Islet of Langerhans (tissue), 1 donor: ENCODE data around the gene YBX2.

Experiments
- FAIRE-seq: peaks from one replicate; lab custom pipeline; 2011; peaks lifted over from hg19 to GRCh38; lab: Jason Lieb, UNC

YBX2 gene

DNA sequence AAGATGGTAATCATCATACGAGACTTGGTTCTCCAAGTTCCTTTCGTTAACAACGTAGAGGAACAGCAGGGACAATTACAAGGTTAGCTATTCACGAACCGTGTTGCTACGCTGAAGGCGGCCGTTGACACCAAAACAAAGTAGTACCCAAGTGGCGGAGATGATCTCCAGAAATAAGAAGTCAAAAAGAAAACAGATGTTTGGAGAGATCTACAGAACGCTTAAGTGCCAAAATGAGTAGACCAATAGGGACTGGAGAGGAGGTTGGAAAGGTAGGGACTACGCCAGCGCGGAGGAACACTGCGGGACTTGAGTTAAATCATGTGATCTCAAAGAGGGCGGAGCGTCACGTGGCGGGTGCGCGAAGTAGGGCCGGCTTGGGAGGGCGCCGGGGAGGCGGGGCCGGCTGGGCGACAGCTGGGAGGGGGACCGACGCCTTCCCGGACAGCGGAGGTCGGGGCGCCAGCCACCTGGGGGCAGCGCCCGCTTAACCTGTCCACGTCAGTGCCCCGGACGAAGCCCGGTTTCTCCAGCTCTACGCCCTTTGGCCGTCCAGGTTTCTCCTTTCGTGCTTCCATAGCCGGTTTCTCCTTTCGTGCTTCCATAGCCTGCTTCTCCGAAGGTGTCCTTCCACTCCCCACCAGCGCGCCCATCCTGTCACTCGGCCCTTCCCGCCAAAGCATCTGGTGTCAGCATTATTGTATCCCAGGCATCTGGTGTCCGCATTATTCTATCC is 51.6 kb downstream of the YBX2 start:
- FAIRE-seq, result peak; percentile 98

DNA sequence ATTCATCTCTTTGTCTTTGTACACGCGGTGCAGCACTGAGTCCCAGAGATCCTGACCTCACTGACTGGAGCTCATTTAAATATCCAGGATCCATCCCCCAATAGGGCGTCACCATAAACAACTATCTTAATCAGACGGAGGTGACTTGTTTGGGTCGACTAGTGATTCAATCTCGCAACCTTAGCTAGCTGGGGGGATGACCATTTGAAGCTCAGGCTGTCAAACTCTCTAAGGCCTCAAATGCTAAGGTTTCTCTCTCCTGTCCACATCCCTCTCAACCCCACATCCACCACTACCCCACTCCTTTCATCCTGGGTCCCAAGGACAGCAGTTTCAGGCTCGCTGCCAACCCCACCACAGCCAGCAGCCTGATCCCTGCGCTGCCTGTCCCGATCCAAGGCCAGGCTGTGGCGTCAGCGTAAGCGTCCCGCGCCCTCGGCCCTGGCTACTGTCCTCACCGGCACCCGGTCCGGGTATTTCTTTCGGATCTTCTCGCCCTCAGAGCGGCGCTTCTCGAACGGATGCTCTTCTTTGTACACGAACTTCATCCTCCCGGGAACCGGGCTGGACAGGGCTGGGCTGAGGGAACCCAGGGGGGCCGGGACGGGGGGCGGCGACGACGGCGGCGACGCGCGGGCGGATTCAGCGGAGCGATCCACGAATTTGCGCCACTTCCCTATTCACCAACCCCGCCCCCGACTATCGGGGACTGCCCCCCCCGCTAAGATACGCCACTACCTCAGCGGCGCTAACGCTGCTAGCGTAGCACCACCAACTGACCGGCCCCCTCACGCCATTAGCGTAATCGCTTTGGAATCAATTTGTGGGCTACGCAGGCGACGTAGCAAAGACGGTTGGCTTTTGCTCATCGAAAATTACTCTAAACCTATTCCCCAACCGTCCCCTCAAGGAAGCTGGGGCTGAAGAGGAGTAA is 52.4 kb downstream of the YBX2 start, which contains the start of gene GABARAP:
Gene GABARAP, minus strand, starts transcription at position 667 of the 934 bp plus-strand sequence. Its CDS starts 119 bp downstream, at position 548.
- FAIRE-seq, result peak; percentile 17

DNA sequence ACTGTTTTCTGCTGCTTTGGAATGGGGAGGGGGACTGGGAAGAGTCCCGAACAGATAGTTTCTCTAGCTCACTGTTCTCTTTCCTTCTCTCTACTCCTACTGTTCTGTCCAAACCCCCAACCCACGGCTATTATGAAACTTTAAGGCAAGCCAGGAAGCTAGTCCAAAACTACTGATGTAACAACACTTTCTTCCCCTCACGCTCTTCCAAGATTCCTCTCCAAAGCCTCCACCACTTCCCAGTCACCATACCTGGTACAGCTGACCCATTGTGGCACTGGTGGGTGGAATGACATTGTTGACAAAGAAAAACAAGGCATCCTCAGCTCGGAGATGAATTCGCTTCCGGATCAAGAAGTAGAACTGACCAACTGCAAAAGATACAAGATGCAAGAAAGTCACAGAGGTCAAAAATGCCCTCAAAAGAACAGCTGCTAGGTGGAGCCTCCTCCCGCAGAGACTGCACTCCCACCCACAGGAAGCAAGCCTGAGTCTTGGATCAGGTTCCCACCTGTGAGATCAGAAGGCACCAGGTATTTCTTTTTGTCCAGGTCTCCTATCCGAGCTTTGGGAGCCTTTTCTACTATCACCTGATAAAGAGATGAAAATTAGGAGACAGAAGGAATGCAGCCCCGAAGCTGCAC is 53.2 kb downstream of the YBX2 start:
- FAIRE-seq, result no peak

DNA sequence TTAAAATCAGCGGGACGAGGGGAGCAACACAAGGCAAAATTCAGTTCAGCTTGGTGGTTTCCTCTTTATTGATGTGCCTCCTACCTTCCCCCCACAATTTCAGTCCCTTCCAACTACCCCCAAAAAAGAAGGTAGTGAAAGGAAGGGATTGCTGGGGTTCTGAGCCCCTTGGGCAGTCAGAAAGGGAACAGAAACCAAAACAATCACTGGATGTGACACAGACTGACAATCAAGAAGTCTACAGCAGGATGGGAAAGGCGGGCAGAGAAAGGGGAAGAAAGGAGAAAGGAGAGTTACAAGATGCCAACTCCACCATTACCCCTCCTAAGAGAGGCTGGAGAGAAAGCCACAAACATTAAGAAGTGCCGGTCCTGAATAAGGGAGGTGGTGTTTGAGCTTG is 54.1 kb downstream of the YBX2 start:
- FAIRE-seq, result no peak

DNA sequence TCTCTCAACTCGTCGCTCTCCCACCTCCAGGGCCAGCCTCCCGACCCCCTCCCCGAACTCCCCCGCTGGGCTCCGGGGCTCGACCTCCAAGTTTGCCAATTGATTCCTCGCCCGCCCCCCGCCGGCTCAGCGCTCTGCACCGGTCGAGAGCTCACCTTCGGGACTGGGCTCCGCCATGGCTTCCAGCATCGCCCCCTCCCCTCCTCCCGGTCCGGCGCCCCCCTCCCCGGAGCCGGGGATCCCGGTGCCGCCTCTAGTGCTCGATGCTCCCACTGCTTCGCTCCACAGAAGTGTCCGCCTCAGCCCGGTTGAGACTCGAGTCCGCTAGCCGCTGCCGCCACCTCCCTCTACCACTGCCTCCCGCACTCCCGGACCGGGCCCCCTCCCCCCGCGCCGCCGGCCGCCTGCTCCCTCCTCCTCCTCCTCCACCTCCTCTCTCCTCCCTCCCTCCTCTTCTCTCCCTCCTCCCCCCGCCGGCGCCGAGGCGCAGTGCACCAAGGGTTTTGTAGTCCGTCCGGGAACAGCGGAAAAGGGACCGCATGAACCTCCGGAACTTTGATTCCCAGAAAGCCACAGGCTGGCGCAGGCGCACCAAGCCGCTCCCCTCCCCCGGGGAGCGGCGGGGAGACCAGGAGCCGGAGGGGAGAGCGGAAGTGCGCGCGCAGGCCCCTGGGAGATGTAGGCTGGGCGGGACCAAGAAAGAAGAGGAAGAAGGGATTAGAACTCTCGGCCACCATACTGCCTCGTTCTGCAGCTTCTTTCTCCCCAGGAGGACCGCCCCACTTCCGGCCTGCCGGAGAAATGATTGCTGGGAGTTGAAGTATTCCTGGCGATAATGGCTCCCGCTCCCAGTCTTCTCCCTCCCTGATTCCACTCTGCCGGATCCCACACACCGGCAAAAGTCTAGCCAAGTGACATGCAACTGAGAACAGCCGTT is 55.1 kb downstream of the YBX2 start, which contains the start of gene PHF23:
Gene PHF23, minus strand, starts transcription at position 367 of the 937 bp plus-strand sequence. Its CDS starts 178 bp downstream, at position 189.
- peak; percentile 84 for FAIRE-seq

DNA sequence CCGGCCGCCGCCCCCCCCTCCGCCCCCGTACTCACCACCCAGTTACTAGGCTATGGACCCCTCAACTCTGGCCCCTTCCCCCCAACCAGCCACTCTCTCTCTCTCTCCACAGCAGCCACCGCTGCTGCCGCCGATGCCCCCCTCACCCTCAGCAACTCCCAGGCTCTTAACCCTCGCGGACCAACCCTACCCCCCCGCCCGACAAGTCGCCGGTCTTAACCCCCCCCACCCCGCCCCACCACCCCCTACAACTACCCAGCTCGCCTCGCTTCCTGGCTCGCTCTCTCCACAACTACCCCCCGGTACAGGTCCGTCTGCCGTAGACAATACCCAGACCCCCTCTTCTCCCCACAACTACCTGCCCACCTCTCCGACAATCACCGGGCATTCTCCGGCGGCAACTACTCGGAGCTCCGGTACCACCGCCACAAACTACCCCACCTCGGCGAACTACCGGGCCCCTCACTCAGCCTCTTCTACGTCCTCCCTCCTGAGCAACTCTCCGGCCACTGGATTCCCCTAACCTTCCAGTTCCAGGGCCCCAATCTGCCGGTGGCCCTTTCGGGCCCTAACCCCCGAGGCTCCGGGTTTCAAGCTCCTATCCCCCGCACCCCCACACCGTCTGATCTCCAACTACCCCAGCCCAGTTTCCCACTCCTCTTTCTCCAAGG is 55.9 kb downstream of the YBX2 start:
- FAIRE-seq, result no peak
